Pons (tissue), 1 donor: ENCODE data around the gene NEUROD6.

ENCODE experiments used
- DNase-seq: peaks from one replicate; pipeline ENCODE4 v3.0.0-alpha.2; 2016; ENCODE audit warnings: low spot score

NEUROD6 gene

GRCh38 chr7:31340603-31341002 is at the start of gene NEUROD6:
Gene NEUROD6 (minus strand): TSS chr7:31340726. CDS start chr7:31339268, 1,458 bp downstream.
- DNase-seq: no peak

DNA sequence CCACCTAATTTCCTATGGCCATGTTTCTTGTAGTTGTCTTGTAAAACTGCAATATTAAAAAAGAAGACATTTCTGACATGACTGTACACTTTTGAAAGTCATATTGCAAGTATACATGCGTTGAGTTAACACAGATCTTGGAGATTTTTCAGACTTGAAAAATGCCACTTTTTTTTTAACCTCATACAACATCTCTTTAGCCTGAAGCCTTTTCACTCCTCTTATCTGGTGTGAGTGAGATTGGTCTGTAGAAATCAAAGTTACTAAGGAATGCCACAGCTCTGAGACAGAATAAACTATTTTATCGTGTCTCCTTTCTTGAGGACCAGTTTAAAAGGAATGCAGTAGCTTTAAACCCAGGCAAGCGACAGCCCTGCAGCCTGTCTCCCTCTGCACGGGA is 43.9 kb upstream of the NEUROD6 start:
- no peak for DNase-seq

GRCh38 chr7:31382722-31383121 is 42.2 kb upstream of the NEUROD6 start:
- no peak for DNase-seq

DNA sequence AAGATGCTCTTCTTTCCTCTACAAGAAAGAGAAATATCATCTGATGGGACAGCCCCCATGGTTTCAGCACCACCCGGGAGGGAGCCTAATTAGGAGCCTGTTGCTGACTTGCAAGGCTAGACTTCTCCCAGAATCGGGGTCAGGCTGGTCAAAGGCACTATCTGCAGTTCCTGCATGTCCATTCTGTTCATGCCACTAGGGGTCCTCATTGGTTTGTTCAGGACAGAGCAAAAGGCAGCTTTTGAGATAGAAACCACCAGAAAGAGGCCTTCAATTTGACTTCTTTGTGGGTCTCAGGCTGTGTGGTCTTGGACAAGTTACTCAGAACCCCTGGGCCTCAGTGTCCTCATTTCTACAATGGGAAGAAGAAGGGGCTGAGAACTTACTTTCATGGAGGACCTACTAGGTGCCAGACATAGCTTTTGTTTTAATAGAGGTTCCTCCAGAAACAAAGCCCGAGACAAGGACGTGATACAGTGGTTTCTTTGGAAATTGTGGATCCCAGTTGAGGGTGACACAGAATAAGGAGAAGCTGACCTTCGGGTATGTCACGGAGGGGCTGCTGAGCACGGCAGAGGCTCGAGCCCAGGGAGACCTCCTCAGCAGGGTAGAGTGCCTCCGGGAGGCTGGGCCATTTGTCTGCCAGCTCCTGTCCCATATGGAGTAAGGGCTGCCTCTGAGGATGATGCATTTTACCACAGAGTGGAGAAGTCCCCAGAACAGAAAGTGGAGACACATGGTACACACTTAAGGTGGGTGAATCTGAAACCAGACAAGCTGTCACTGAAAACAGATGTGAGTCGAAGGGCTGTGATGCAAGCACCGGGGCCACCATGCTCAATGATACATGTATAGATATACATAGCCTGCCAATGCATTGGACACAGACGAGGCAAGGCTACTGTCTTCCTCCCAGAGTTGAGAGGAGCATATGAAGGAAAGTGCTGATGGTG is 33.1 kb upstream of the NEUROD6 start:
- peak; percentile 58 for DNase-seq

- peak; percentile 2 for DNase-seq
These were observed 31.9 kb upstream of the NEUROD6 start for GRCh38 chr7:31372231-31372959.

- DNase-seq: no peak
These were observed 31.1 kb upstream of the NEUROD6 start for GRCh38 chr7:31371621-31372020.

DNA sequence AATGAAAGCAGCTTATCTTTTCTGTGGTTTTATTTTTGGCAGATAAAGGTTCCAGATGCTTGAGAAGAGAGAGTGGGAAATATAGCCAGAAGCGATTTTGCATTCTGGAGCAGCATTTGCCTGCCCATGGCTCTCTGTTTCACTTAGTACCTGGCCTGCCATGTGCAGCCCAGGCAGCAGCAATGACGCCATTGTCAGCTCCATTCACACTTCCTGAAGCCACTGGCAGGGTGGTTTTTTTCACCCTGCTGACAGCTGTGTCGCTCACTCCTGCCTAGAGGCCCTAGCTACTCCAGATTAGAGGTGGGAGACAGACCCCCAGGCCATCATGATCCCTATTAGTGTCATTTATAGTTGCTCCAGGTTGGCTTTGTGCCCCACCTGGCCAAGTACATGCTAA is 30.1 kb upstream of the NEUROD6 start:
- no peak for DNase-seq

GRCh38 chr7:31368620-31369019 is 28.1 kb upstream of the NEUROD6 start:
- DNase-seq: no peak

GRCh38 chr7:31363496-31363895 is 23.0 kb upstream of the NEUROD6 start:
- no peak for DNase-seq

- no peak for DNase-seq
These were observed 22.5 kb upstream of the NEUROD6 start for GRCh38 chr7:31363051-31363450.

GRCh38 chr7:31362401-31362800 is 21.9 kb upstream of the NEUROD6 start:
- no peak for DNase-seq

- no peak for DNase-seq
These were observed 17.9 kb upstream of the NEUROD6 start for GRCh38 chr7:31358467-31358866.

DNA sequence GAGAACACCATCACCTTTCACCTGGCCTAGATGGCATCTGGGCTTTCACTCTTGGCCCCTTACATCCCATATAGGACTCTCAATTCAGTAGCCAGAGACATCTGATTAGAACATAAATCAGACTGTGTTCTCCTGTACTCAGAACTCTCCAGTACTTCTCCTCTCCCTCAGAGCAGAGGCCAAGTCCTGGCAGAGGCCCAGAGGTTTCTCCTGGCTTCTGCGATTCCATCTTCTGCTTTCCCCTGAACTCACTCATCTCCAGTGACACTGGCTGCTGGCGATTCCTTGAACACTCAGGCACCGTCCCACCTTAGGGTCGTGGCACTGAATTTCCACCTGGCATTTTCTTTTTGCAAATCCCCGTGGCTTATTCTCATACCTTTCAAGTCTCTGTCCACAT is 4.9 kb upstream of the NEUROD6 start:
- no peak for DNase-seq

DNA sequence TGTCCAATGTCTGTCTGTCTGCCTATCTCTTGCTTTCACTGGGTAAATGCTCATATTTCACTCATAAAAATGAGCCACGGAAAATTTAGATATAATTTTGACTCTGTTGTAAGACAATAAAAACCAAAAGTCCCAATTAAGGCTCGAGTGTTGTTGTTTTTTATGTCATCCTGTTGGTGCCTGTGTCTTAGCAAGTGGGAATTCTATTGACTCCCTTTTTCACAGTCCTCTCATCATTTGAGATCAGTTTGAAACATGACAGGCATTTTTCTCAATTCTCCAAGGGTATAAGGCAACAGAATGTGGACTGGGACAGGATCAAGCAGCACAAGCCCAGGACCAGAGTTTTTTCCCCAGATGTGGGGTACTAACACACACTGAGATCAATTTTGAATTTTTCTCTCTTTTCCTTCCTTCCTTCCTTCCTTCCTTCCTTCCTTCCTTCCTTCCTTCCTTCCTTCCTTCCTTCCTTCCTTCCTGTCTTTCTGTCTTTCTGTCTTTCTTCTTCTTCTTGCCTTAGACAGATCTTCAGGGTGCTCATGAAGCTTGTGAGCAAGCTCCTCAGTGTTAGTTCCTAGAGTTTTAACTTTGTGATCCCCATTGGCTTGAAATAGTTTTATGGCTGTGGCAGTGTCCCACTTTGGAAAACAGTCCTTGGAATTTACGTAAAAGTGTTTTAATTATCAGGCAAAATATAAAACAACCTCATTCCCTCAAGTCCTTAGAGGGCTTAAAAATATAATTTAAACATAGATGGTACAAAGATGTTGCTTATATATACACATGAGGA is 3.2 kb upstream of the NEUROD6 start:
- DNase-seq: no peak

DNA sequence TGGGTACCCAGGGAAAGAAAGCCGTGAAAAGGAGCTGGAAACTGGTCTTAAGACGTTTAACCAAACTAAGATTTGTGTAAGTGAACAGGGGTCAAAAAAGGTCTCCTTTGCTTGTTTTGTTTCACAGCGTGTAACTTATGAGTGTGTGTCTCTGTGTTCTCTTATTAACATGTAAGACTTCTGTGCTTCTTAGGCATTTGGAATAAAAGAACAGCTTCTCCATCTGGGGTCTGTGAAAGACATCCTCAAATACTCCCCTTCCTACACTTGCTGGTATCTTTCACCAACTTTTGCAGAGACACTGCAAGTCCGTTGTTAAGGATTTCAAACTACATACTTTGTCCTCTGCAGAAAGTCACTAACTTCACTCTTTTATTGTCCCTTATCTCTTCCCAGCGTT is 615 bp upstream of the NEUROD6 start:
- DNase-seq: no peak

DNA sequence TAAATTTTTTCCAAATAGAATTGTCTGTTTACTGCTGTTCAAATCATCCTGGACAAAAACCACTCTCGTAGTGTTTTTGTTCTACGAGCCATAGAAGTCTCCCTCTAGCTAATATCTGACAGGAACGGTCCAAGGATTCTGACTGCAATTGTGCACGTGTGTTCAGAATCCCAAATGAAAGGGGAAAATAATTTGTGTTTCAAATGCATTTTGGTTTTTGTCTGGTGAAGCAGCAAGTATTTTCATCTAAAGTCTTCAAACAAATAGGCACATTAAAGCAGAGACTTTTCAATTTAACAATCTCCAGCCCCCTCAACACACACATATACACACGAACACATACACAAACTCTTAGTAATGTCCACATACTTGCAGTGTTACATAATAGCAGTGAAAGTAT is 475 bp downstream of the NEUROD6 start:
- no peak for DNase-seq

DNA sequence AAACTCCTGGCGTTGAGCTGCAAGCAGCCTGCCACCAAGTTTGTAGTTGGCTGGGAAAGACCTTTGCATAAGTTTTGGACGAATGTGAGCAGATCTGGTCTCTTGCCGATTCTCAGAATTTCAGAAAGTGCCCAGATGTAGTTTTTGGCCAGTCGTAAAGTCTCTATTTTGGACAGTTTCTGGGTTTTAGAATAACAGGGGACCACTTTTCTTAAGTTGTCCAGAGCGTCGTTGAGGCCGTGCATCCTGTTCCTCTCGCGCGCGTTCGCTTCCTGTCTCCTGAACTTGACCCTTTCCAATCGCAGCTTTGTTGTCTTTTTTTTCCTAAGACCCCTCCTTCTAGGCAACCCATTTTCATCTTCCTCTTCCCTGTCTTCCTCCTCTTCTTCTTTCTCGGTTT is 1.8 kb downstream of the NEUROD6 start:
- no peak for DNase-seq

DNA sequence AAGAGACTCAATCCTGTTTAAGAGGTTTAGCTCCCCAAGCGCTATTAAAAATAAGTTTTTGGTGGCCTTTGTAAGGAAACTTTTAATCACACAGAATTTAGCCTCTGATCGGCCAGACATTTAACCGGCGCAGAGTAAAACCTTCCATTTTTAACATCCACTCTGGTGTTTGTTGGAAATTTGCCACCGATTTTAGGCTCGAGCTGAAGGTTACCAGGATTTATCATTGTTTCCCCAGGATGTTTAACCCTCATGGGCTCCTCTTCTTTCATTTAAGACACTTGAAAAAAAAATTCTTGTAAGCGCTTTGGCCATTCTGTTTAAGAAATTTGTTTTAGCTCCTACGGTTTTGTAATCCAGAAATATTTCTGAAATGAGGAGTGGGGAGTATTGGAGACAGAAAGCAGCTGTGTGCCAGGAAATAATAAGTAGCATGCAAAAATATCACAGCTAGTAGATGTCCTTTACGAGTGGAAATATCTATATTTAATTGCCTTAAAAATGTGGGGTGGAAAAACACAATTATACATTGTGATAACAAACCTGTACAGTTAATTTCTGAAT is 3.4 kb downstream of the NEUROD6 start:
- no peak for DNase-seq

GRCh38 chr7:31336202-31337001 is 4.1 kb downstream of the NEUROD6 start:
- DNase-seq: no peak

GRCh38 chr7:31335884-31336201 is 4.7 kb downstream of the NEUROD6 start:
- DNase-seq: no peak

GRCh38 chr7:31335161-31335856 is 5.2 kb downstream of the NEUROD6 start:
- DNase-seq: no peak
